Keratinocyte (primary cell): ENCODE data around the gene TOX2.

Experiments
- CTCF ChIP-seq, 3 experiments: IDR thresholded peaks in 1 of 3; conservative IDR thresholded peaks in 1 of 3; optimal IDR thresholded peaks in 1 of 3; 2 replicates in 2 of 3; 3 replicates in 1 of 3; pipeline versions ENCODE3 to v1.5.1; 2011; ENCODE audit warnings: low read length in 3 of 3, mild to moderate bottlenecking in 3 of 3, moderate library complexity in 2 of 3, control low read depth in 1 of 3, inconsistent platforms in 1 of 3; ENCODE audit not compliant: insufficient read depth in 2 of 3; ENCODE audit errors: extremely low read depth in 1 of 3
- EZH2 ChIP-seq: IDR thresholded peaks from one replicate; pipeline ENCODE4 v1.6.1; 2012; ENCODE audit warnings: inconsistent platforms, mild to moderate bottlenecking, low read length, moderate library complexity

- TF ChIP-seq CTCF (optimal IDR thresholded peaks at IDR 0.05 in 1 of 3, IDR thresholded peaks at IDR 0.05 in 1 of 3, conservative IDR thresholded peaks at IDR 0.05 in 1 of 3; ENCODE audit: extremely low read depth in 1 of 3, insufficient read depth in 2 of 3, low read length in 3 of 3) (no peak), EZH2 (no peak)
These were observed 68.2 kb downstream of the TOX2 start for GRCh38 chr20:43982886-43983285.
